GM21526 (cell line): ENCODE results near the gene CFAP119.
"Not testable (repeated sequence)": the region's sequence is repeated elsewhere in the genome, so short reads cannot be mapped to it uniquely, and the experiment has no call there.

Experiments
- ATAC-seq: cut with Tn5 transposase; IDR thresholded peaks from one replicate; pipeline ENCODE4 v1.9.1; 2021; ENCODE audit warnings: moderate library complexity; ENCODE audit not compliant: unreplicated experiment, low FRiP score

Gene CFAP119

GRCh38 chr16:30761928-30762902 lies at the start of gene CFAP119, which contains the start of gene RNF40:
TSS of gene CFAP119 (minus strand) at chr16:30762062. CDS start at chr16:30761748, 314 bp downstream.
TSS of gene RNF40 (plus strand) at chr16:30762322. CDS start at chr16:30762546, 224 bp downstream.
- peak; percentile 72 for ATAC-seq

- ATAC-seq, result not testable (repeated sequence)
Measured at GRCh38 chr16:30809675-30810074, 47.8 kb upstream of the CFAP119 start.

- not testable (repeated sequence) for ATAC-seq
Measured at GRCh38 chr16:30808890-30809426, 47.1 kb upstream of the CFAP119 start.

GRCh38 chr16:30808146-30808545 lies 46.3 kb upstream of the CFAP119 start:
- ATAC-seq, result no peak

GRCh38 chr16:30805370-30806169 lies 43.7 kb upstream of the CFAP119 start:
- ATAC-seq, result no peak

GRCh38 chr16:30805056-30805369 lies 43.2 kb upstream of the CFAP119 start:
- no peak for ATAC-seq

GRCh38 chr16:30802936-30803335 lies 41.1 kb upstream of the CFAP119 start:
- ATAC-seq, result no peak

- ATAC-seq, result no peak
Measured at GRCh38 chr16:30797670-30798309, 35.9 kb upstream of the CFAP119 start.

GRCh38 chr16:30794634-30795033 lies 32.8 kb upstream of the CFAP119 start:
- ATAC-seq, result no peak

- no peak for ATAC-seq
Measured at GRCh38 chr16:30793508-30794069, 31.7 kb upstream of the CFAP119 start.

- no peak for ATAC-seq
Measured at GRCh38 chr16:30787613-30788378, 25.9 kb upstream of the CFAP119 start.

GRCh38 chr16:30786936-30787612 lies 25.2 kb upstream of the CFAP119 start, which contains the start of gene ZNF629:
TSS of gene ZNF629 (minus strand) at chr16:30787205. CDS start at chr16:30784482, 2,723 bp downstream.
- ATAC-seq, result no peak

- no peak for ATAC-seq
Measured at GRCh38 chr16:30786115-30786935, 24.5 kb upstream of the CFAP119 start.

- ATAC-seq, result no peak
Measured at GRCh38 chr16:30785126-30786106, 23.6 kb upstream of the CFAP119 start.

GRCh38 chr16:30784215-30784614 lies 22.4 kb upstream of the CFAP119 start:
- ATAC-seq, result no peak

GRCh38 chr16:30783280-30784109 lies 21.6 kb upstream of the CFAP119 start:
- no peak for ATAC-seq
